Embryonic facial prominence (tissue), 1 donor: ENCODE measurements around the gene RUBCN.

Experiments used
- DNase-seq: peaks from one replicate; pipeline ENCODE4 v3.0.0-alpha.2; 2016; ENCODE audit errors: extremely low spot score

The RUBCN gene

GRCh38 chr3:197736491-197737318, at the start of gene RUBCN:
Gene RUBCN, minus strand, starts transcription at chr3:197736904. Its CDS starts 185 bp downstream, at chr3:197736719.
- peak; percentile 85 for DNase-seq

DNA sequence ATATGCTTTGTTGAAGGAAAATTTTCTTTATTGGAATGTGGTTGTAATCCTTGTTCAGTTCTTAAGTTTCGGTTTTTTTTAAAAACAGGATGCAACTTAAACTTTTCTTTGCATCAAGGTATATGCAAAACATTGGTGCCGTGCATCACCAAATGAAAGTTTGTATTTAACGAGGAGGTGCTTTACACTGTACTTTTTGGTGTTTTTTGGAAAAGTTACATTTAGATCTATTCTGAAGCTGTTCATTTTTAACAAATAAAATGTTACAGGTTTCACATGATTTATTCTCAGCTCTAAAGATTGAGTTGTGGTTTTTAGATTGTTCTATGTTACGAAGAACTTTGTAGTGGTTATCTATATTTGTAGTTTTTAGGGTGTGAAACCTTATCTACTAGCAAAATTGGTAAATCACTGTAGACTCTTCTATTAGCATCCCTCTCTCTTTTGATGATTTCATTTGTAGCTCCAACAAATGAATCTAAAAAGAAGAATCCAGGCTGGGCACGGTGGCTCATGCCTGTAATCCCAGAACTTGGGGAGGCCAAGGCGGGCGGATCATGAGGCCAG, 47.4 kb upstream of the RUBCN start:
- no peak for DNase-seq

- DNase-seq = no peak
Measured at GRCh38 chr3:197782230-197782629, 45.5 kb upstream of the RUBCN start.

- DNase-seq = no peak
Measured at GRCh38 chr3:197775317-197775716, 38.6 kb upstream of the RUBCN start.

- no peak for DNase-seq
Measured at GRCh38 chr3:197761784-197762183, 25.1 kb upstream of the RUBCN start.

DNA sequence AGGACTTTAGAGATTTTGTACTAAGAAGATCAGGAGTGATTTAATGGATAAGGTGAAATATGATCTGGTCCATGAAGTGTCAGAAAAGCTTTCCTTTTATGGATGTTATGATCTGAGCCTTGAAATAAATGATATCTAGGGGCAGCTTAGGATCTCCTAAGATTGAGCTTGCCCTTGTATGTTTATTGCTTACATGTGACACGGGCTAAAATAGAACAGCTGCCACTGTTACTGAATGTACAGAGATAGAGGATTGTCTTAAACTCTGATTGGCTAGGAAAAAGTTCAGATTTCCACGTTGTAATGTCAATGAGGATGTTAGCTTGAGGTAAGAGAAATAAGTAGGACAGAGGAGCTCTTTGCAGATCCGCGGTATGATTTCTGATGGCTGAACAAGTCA, 21.8 kb upstream of the RUBCN start:
- DNase-seq = no peak

GRCh38 chr3:197756704-197757103, 20.0 kb upstream of the RUBCN start:
- no peak for DNase-seq

DNA sequence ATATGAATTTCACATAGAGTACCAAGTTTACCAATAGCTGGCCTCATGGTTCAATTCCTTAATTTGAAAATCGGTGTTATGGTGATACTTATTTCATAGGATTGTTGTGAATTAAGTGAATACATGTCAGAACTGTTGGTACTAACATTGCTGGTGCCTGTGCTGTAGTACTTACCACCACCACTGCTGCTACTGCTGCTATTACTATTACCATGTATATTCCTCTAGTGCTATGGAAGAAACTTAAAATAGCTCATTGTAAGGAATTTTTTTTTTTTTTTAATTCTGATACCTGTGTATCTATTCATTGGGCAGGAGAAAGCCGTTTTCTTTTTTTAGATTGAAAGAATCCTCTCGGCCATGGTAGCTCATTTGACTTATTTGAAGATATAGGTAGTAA, 16.6 kb upstream of the RUBCN start:
- no peak for DNase-seq

DNA sequence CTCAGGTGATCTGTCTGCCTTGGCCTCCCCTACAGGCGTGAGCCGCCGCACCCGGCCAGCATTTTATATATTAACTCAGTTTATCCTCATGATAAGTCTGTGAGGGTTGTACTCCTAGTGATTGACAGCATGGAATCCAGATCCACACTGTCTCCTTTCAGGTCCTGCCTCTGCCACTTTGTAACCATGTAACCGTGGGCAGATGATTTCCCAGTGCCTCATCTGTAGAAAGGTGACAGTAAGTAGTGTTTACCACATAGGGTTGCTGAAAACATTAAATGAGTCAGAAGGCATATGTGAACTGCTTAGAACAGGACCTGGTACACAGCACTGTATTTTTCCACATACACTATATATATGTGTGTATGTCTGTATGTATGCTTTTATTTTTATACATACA, 15.4 kb upstream of the RUBCN start:
- DNase-seq = no peak

GRCh38 chr3:197750858-197751737, 14.4 kb upstream of the RUBCN start:
- DNase-seq = no peak

GRCh38 chr3:197750396-197750831, 13.7 kb upstream of the RUBCN start:
- peak; percentile 11 for DNase-seq

DNA sequence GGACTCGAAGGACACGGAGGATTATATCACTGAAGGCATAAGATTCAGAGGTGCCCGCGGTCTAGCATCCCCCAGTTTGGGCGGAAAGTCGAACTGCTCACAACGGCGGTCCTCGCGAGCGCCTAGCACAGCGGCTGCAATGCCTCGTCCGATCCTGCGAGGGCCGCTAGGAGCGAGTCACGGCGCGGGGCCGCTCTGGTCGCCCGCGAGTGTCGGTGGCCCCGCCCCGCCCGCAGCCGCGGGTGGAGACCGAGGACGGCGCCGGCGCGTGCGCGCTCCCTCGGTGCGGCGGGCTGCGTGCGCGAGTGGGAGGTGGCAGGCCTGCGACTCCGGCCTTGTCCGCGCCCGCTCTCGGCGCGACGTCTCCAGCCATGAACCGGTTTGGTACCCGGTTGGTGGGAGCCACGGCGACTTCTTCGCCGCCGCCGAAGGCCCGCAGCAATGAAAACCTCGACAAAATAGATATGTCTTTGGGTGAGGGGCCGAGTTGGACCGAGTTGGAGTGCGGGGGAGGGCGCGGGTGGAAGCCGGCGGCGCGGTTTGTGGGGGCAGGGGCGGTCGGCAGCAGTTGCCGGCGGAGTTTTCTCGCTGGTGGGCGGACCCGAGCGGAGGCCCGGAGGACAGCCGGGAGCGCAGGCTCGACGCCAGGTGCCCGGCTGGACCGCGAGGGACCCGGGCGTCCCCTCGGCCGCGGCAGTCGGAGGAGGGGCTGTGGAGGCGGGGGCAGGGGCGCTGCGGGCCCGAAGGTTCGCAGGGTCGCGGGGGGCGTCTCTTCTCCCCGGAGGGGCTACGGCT, 13.1 kb upstream of the RUBCN start, which contains the start of gene FYTTD1:
FYTTD1 (plus strand) TSS at position 283 of the 795 bp plus-strand sequence; CDS start at position 372, 89 bp downstream.
- DNase-seq = peak; percentile 70

DNA sequence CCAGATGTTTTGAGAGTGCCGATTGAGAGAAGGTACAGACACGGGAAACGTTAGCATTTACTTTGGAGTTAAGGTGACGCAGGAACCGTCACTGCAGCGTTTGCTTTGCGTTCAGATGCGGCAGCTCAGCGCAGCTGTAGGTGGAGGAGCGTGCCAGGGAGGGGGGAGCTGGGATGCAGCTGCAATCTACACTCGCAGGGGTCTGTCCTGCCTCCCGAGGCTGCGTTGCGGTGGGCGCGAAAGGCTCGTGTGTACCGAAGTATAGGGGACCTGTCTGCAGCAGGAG, 12.6 kb upstream of the RUBCN start:
- peak; percentile 33 for DNase-seq

DNA sequence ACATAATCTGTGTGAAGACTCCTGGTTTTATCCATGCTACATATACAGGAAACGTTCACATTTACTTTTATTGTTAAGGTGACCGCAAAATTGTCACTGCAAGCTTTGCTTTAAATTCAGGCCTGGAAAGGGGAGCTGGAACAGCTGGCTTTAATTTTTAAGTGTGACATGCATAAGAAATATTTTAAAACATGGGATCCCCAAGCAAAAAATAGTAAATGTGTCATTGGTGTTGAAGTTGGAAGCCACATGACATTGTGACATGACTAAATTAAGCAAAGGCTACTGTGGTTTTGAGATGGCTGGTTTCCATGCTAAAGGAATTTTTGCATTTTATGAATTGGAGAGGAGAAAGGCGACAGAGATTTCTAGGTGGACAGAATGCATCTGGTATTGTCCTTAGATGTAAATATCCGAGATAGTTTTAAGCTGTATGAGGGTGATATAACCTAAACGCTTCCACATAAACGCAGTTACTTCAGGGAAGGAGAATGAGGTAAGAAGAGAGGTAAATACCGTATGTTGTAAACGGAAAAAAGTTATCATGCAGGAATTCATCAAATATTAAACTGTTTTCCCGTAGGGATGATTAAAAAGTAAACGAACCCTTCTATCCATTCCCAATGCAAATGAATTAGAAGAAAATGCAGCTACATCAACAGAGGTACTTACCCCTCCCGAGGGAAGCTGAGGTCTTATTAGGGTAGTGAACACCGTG, 12.1 kb upstream of the RUBCN start:
- DNase-seq = no peak

- no peak for DNase-seq
Measured at GRCh38 chr3:197746801-197747237, 10.1 kb upstream of the RUBCN start.

DNA sequence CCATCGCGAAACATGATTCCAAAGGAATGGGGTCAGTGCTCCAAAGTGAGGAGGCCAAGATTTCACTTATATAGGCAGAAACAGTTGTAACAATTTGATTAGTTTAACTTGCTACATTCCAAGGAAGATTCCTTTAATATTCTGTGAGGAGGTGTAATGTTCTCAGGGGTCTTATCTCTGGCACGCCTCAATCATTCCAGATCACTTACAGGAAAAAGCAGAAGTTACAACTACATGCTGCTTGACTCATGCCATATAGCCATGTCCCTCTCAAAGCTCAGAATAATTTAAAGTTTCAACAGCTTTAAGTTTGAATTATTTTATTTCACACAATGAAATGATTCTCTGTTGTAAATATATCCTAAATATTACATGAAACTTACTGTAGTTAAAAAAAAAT, 9.5 kb upstream of the RUBCN start:
- DNase-seq = no peak

DNA sequence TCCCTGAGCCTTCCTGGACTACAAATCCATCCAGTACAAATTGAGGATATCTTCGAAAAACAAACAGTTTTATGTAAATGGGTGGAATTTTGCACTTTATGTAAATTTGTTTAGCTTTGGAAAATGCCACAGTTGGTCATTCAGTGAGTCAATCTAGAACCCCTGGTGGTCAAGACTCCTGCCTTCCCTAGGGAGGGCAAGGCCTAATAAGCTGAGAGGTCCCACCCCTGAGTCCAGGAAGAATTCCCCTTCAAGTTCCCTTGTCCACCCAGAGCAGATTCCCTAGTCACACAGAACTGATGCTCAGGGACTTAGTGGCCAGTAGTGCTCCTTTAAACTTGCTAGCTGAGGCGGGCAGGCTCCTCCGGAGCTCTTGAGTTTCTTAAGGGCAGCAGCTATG, 6.1 kb upstream of the RUBCN start:
- DNase-seq = no peak

DNA sequence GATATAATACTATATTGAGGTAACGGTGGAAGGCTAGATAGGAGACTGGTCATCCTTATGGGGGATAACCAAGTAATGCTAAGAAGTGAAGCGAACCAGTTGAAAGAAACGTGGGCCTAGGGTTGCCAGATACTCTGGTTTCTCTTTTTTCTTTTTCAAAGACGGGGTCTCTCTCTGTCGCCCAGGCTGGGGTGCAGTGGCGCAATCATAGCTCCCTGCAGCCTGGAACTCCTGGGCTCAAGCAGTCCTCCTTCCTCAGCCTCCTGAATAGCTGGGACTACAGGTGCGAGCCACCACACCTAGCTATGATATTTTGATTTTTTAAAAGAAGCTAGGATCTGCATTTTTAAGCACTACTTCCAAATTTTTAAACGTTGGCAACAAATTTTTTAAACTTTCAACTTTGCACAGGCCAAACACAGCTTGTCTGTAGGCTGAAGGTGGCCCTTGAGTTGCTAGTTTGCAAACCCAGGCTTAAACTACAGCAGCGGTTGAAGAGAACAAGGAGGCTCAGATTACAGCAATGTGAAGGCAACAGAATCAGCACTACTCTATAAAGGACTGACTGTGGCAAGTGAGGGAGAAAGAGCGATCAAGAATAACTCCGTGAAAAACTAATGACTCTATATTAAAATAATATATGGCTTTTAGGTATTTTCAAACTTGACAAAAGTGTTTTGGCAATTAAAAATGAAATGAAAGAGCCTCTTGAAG, 1.2 kb upstream of the RUBCN start:
- DNase-seq = no peak

DNA sequence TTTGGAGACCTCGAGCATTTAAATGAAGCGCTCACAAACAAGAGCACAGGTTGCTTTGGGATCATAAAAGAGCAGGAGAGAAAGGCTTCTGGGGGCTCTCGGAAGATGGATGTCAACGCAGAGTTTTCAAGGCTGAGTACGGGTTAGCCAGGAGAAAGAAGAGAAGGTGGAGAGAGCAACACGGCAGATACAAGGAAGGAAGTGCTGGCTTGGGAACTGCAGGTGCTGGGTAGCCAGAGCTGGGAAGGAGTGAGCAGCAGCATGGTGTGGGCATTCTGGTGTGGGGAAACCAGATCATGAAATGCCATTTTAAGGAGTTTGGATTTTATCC, 580 bp upstream of the RUBCN start:
- DNase-seq = no peak

- DNase-seq = no peak
Measured at GRCh38 chr3:197736010-197736490, 654 bp downstream of the RUBCN start.
